ENCODE data around the gene HEPN1. TPM values are rescaled to one million over a fixed set of nuclear protein-coding genes. Genes with fewer than 3 reads are reported as not detected.

The HEPN1 gene
- total and polyA plus RNA-seq, 2 donors (not counting 3 experiments of a cell fraction or from before 2014, with no cell fraction given): not detected

GRCh38 chr11:124890683-124891372 is 28.2 kb upstream of the HEPN1 start:
- TF ChIP-seq MAX (IDR thresholded peaks at IDR 0.05; ENCODE audit: insufficient read depth, insufficient read length) (no peak), GATA2 (IDR thresholded peaks at IDR 0.05; ENCODE audit: insufficient read depth, insufficient read length, low read depth, low read length) (no peak), POLR2AphosphoS5 (IDR thresholded peaks at IDR 0.05; ENCODE audit: insufficient read depth, low read depth, low read length) (peak; percentile 13), POLR2A (IDR thresholded peaks at IDR 0.05; ENCODE audit: low read depth, low read length) (peak; percentile 61)
- H4K20me1 ChIP-seq (replicated peaks; ENCODE audit: control insufficient read depth, extremely low read depth, insufficient read depth, low read length): no peaks in the 10 kb centered on the region
- peaks cover 71 to 75% of the 10 kb centered on the region in 2 experiments for H3K36me3 ChIP-seq (ENCODE audit: control insufficient read depth in 2 of 2, extremely low read depth in 1 of 2, insufficient read depth in 2 of 2, low read length in 2 of 2)
- ChIA-PET CTCF (interaction anchor here (3.0 to 4.8 kb wide), 2 partner anchors 15 to 53 kb away, joined by 10 to 29 read pairs; no protein-coding TSS in a partner anchor), POLR2A (interaction anchor here (1.1 to 4.0 kb wide), 6 partner anchors 8 to 63 kb away, joined by 3 to 23 read pairs (median 5); partner anchors contain the start of gene CCDC15)
- H2AFZ ChIP-seq (ENCODE audit: low read depth, low read length): no peak overlapping the region
- H3K9ac ChIP-seq (replicated peaks; ENCODE audit: extremely low read depth, insufficient read depth, low read length): no peak overlapping the region
- dilution Hi-C loops (cut with MboI; ENCODE audit: extremely low pct_ligation_motif_present, low sequenced_read_pairs) (no loop called here), intact Hi-C loops (cut with micrococcal nuclease) (loop anchor here (10.0 kb wide), 1 partner anchor 704 kb away; the partner anchor contains the start of gene STT3A)
- DNase-seq (ENCODE audit: low read depth, low spot score) (no peak), FAIRE-seq (no peak)
- no peak overlapping the region for H3K4me2 ChIP-seq (ENCODE audit: insufficient read depth, low read length)
- no peaks in the 10 kb centered on the region for H3K27me3 ChIP-seq (ENCODE audit: control insufficient read depth in 2 of 2, insufficient read depth in 2 of 2, low read length in 2 of 2)
- H3K9me1 ChIP-seq (replicated peaks; ENCODE audit: control insufficient read depth, extremely low read depth, insufficient read depth, low read length): no peaks in the 10 kb centered on the region
- peaks cover 89% of the 10 kb centered on the region for H3K4me1 ChIP-seq (ENCODE audit: control insufficient read depth, extremely low read depth, insufficient read depth, low read length)
- no peak overlapping the region for H3K27ac ChIP-seq (ENCODE audit: insufficient read depth, low read depth, low read length)
- BruUV-seq (replicated peaks): no TSS peak
- H3K9me3 ChIP-seq (replicated peaks; ENCODE audit: control insufficient read depth, insufficient read depth, low read length): no peaks in the 10 kb centered on the region
- peaks cover 81% of the 10 kb centered on the region for H3K79me2 ChIP-seq (ENCODE audit: control insufficient read depth, insufficient read depth, low read length)
- no peak overlapping the region for H3K4me3 ChIP-seq (replicated peaks in 1 of 3; ENCODE audit: insufficient read depth in 1 of 3, low read depth in 1 of 3, low read length in 3 of 3)

GRCh38 chr11:124891373-124891861 is 27.6 kb upstream of the HEPN1 start:
- no peaks in the 10 kb centered on the region for H3K27me3 ChIP-seq (ENCODE audit: control insufficient read depth in 2 of 2, insufficient read depth in 2 of 2, low read length in 2 of 2)
- peaks cover 66 to 74% of the 10 kb centered on the region in 2 experiments for H3K36me3 ChIP-seq (ENCODE audit: control insufficient read depth in 2 of 2, extremely low read depth in 1 of 2, insufficient read depth in 2 of 2, low read length in 2 of 2)
- ChIA-PET CTCF (interaction anchor here (0.8 to 3.0 kb wide), 4 partner anchors 10 to 62 kb away, joined by 3 to 10 read pairs (median 6); partner anchors contain the start of gene CCDC15), POLR2A (interaction anchor here (1.5 to 4.0 kb wide), 4 partner anchors 9 to 62 kb away, joined by 4 to 23 read pairs (median 6); partner anchors contain the start of gene CCDC15)
- no peak overlapping the region for H3K27ac ChIP-seq (ENCODE audit: insufficient read depth, low read depth, low read length)
- no peaks in the 10 kb centered on the region for H3K9me1 ChIP-seq (replicated peaks; ENCODE audit: control insufficient read depth, extremely low read depth, insufficient read depth, low read length)
- dilution Hi-C loops (cut with MboI; ENCODE audit: extremely low pct_ligation_motif_present, low sequenced_read_pairs): no loop called here
- H2AFZ ChIP-seq (ENCODE audit: low read depth, low read length): no peak overlapping the region
- no peak overlapping the region for H3K4me2 ChIP-seq (ENCODE audit: insufficient read depth, low read length)
- no peaks in the 10 kb centered on the region for H3K9me3 ChIP-seq (replicated peaks; ENCODE audit: control insufficient read depth, insufficient read depth, low read length)
- H3K79me2 ChIP-seq (ENCODE audit: control insufficient read depth, insufficient read depth, low read length): peaks cover 87% of the 10 kb centered on the region
- H4K20me1 ChIP-seq (replicated peaks; ENCODE audit: control insufficient read depth, extremely low read depth, insufficient read depth, low read length): no peaks in the 10 kb centered on the region
- peaks cover 85% of the 10 kb centered on the region for H3K4me1 ChIP-seq (ENCODE audit: control insufficient read depth, extremely low read depth, insufficient read depth, low read length)
- TF ChIP-seq POLR2A (IDR thresholded peaks at IDR 0.05; ENCODE audit: low read depth, low read length) (no peak), JUN (IDR thresholded peaks at IDR 0.05; ENCODE audit: borderline replicate concordance, insufficient read depth, insufficient read length, low read depth) (no peak), POLR2AphosphoS5 (IDR thresholded peaks at IDR 0.05; ENCODE audit: insufficient read depth, low read depth, low read length) (peak; percentile 21), CTCF (IDR thresholded peaks at IDR 0.05; ENCODE audit: extremely low read depth in 1 of 2, insufficient read depth in 1 of 2, low read depth in 1 of 2, low read length in 2 of 2) (no peak), MYC (IDR thresholded peaks at IDR 0.05; ENCODE audit: low read depth, low read length) (no peak)
- DNase-seq (ENCODE audit: low read depth, low spot score): no peak
- no peak for FAIRE-seq
- H3K9ac ChIP-seq (replicated peaks; ENCODE audit: extremely low read depth, insufficient read depth, low read length): no peak overlapping the region
- no TSS peak for BruUV-seq (replicated peaks)
- no peak overlapping the region for H3K4me3 ChIP-seq (replicated peaks in 1 of 3; ENCODE audit: insufficient read depth in 1 of 3, low read depth in 1 of 3, low read length in 3 of 3)
- intact Hi-C loops (cut with micrococcal nuclease): loop anchor here (10.0 kb wide), 1 partner anchor 703 kb away; the partner anchor contains the start of gene STT3A

Data from endothelial cell of umbilical vein (primary cell).